Dedifferentiated amniotic fluid mesenchymal stem cell (primary cell): ENCODE data around the gene ABCA1.

ENCODE experiments used
- DNase-seq: peaks from one replicate; pipeline ENCODE4 v3.0.0-alpha.2; 2016; ENCODE audit errors: extremely low spot score

ABCA1 gene

GRCh38 chr9:104841601-104842141 lies 86.3 kb downstream of the ABCA1 start:
- DNase-seq: no peak

DNA sequence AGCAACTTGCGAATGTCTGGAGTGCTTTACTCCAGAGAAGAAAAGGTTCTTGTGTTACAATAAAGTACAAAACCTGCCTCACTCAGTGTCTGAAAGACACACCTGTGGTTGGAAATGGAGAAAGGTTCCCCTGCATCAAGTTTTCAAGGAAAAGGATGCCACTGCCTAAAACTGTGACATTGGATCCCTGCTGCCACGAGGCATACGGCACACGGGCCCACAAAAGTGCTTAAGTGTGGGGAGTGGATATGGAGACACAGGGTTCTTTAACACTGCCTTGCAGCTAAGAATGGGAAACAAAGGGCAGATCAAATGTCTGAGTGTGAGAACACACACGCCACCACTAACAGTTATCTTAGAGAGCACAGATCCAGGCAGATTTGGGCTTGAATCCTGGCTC lies 89.0 kb downstream of the ABCA1 start:
- no peak for DNase-seq

DNA sequence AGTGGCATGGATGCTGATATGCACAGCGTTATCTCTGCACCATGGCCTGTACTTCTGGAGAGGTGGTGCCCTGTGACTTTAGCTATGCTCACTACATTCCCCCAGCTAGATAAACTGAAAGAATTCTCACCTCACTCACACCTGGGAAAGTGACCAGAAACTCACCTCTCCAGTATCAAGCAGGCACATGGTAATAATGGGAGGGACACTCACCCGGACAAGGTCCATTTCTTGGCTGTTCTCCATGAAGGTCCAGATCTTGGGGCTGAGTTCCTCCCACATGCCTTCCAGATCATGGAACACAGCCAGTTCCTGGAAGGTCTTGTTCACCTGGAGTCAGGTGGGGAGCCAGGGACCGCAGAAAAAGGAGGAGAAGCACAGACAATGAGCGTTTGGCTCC lies 91.2 kb downstream of the ABCA1 start:
- DNase-seq: no peak

GRCh38 chr9:104836235-104836634 lies 91.7 kb downstream of the ABCA1 start:
- DNase-seq: no peak

DNA sequence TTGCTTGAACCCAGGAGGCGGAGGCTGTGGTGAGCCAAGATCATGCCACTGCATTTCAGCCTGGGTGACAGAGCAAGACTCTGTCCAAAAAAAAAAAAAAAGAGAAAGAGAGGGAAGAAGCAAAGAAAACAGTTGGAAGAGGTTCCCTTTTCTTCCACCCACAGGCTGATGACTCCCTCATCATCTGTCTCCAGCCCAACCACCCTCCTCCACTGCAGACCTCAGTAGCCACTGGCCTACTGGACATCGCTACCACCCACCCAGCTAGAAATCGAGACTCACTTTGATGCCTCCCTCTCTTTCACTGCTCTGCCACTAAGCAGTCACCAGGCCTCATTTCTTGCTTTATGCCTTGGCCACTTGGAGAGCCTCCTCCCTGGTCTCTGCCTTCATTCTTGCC lies 92.8 kb downstream of the ABCA1 start:
- no peak for DNase-seq

- no peak for DNase-seq
Observed at GRCh38 chr9:104833696-104834095, 94.3 kb downstream of the ABCA1 start.

DNA sequence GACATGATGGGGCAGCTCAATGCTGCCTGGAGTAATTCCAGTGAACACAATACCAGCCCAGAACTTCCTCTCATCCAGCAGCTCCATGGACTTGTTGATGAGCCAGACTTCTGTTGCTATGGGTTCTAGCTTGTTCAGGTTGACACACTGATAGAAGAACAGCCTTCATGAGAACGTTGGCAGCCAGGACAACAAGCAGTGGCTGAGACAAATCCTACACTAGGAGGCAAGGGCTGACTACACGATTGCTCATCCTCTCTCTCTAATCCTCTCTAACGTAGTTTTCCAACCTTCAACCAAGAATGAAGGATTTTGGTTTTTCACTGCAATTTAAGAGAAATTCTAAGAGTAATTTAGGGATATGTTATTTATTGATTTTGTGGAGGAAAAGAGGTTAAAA lies 96.3 kb downstream of the ABCA1 start:
- DNase-seq: peak; percentile 20

- DNase-seq: no peak
Observed at GRCh38 chr9:104826911-104827310, 101.0 kb downstream of the ABCA1 start.

GRCh38 chr9:104826079-104826775 lies 101.7 kb downstream of the ABCA1 start:
- no peak for DNase-seq

DNA sequence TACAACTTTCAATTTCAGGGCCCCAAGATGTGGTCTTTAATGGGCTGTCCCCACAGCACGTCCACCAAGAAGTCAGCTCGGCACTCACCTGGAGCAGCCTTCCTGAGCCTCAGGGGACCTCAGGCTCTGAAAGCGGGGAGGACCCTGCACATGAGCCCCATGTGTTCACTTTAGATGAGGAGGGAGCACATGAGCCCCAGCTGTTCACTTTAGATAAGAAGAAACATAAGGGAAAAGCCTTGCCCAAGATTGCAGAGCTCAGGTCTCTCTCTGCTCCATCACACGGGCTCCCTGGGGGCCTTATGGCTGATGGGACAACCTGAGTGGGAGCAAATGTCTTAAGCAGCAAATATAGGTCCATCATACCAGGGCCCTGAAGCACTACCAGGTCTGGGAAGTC lies 107.6 kb downstream of the ABCA1 start:
- DNase-seq: no peak

GRCh38 chr9:104819033-104819432 lies 108.9 kb downstream of the ABCA1 start:
- DNase-seq: no peak

DNA sequence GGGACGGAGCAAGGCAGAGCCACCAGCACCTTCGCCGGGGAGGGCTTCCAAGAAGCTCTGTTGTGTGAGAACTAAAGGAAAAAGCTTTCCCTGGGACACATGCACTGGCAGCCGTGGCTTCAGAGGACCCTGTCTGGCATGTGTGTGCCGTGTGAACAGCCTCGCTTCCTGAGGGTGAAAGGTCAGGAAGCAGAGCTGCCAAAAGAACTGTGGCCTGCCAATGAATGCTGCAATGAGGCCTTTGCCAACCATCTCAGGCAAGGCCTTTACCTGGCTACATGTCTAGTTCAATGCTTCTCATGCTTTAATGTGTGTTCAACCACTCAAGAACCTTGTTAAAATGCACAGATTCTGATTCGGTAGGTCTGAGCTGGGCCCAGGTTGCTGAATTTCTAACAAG lies 110.5 kb downstream of the ABCA1 start:
- no peak for DNase-seq

- DNase-seq: no peak
Observed at GRCh38 chr9:104815851-104816565, 111.9 kb downstream of the ABCA1 start.

DNA sequence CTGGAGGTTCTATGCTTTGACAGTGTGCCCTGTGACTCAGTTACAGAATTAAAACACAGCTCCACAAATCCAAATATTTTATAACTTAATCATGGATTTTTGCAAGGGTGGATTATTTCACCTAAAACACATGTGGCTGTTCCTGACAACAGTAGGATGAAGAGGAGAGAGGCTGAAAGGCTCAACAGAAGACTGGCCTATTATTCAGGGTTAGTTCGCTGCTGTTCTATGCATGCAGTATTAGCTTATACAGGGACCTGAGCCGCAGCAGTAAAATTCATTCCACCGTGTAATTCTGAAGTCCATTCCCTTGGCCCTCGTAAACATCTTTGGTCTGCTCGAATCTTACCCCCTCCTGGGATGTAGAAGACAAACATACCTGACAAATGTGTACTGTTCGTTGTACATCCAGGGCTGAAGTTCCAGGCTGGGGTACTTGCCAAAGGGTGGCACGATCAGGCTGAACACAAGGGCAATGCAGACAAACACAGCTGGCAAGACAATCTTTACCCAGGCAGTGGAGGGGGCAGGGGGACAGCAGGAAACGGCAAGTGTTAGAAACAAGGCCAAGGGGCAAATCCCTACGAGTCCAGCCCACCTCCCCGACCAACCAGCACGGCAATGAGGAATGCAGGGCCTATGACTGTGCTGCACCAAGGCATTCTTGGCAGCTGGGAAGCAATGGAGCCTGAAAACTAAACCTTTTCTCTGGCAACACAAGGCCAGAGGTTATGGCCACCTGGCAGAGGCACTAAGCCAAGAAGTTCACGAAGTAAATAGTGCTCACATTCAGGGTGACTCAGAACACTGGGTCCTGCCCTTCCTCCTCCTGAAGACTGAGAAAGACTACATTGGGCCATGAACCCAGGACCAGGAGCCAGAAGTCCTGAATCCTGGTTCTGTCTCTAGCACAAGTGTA lies 117.3 kb downstream of the ABCA1 start:
- DNase-seq: no peak

DNA sequence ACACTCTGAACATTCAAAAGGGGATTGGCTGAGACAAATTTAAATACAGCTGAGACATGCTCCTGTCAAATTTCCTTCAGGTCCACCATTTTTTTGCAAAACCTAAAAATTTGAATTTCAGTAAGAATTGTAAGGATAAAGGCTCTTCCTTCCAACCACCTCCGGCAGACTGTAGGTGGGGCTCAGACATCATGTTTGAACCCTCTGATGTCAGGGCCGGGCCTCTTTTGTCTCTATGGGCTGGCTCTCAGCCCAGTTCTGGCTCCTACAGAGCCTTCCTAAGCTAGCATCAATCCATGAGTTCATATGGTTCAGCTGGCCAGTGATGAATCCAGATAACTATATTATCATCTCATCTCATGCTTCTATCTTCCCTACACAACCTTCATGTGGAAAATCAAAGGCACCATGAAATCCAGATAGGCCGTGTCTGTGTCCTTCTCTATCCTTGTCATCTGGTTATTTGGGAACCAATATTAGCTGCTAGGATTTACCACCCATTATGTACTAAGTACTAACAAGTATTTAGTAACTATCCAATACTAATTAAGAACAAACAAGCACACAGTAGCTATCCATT lies 119.8 kb downstream of the ABCA1 start:
- no peak for DNase-seq

GRCh38 chr9:104805441-104805840 lies 122.5 kb downstream of the ABCA1 start:
- no peak for DNase-seq

- DNase-seq: no peak
Observed at GRCh38 chr9:104802906-104803305, 125.0 kb downstream of the ABCA1 start.

DNA sequence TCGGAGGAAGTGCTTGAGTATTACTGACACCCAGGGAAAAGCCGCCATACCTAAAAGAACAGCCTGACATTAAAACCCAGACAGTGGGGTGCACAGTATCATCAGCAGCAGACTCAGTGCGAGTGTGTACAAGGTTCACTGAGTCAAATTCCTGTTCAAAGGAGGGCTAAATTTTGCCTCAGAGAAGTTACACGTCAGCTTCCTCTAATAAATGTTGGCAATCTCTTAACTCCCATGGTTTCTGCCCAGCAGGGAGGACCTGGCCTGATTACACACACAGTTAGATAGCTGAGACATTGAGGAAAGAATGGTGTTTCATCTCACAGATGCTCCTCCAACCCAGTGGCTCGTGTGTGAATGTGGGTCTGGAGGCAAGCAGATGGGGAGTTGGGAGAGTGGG lies 125.8 kb downstream of the ABCA1 start:
- no peak for DNase-seq

DNA sequence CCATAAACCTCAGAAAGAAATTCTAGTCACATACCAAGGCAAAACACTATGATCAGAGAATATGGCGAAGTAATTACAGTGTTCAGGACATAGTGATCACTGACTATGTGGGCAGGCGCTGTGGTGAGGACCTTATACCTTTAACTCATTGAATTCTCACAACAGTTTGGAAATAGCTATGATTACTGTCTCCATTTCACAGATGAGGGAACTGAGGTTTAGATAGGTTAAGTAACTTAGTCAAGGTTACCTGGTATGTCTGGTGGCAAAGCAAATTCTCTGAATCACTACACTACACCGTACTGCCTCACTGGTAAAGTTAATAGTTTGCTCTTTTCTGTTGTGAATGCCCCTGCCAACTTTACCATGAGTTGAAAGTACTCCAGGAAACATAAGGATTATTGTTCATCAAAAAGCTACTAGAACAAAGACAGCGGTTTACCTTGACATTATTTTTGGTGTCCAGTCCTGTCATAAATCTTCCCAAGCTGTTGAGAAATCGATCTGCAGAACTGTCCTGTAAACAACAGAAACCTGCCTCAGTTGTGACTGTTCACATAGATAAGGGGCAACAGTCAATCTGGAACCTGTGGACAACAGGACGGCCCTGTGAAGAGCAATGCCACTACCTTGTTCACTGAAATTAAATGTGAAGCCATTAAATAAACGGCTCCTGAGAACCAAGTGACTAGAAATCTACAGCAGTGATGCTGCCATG lies 127.7 kb downstream of the ABCA1 start:
- DNase-seq: no peak

- DNase-seq: no peak
Observed at GRCh38 chr9:104798209-104798995, 129.6 kb downstream of the ABCA1 start.
